Activated CD8-positive, alpha-beta memory T cell treated with anti-CD3 and anti-CD28 coated beads for 36 hours (primary cell): ENCODE measurements around the gene SMIM28. TPM values are rescaled to one million over a fixed set of nuclear protein-coding genes. Genes with fewer than 3 reads are reported as not detected.
"Not testable (repeated sequence)": the region's sequence is repeated elsewhere in the genome, so short reads cannot be mapped to it uniquely, and the experiment has no call there.

ENCODE experiments used
- CTCF ChIA-PET: fragments of 350-600 bp; sonication (Branson Sonifier 250); formaldehyde crosslinking; loops from one replicate; lab custom pipeline; 2021; ENCODE audit warnings: antibody characterized with exemption; lab: Charles Lee
- POLR2A ChIA-PET: fragments of 350-600 bp; sonication (Branson Sonifier 250); formaldehyde crosslinking; loops from one replicate; lab custom pipeline; 2021; ENCODE audit warnings: antibody characterized with exemption; lab: Charles Lee
- total RNA-seq, 2 experiments: library from RNA; stranded (reverse); gene quantifications; one replicate each; pipeline ENCODE4 v1.2.3, GENCODE V29; 2021

SMIM28 gene
- total RNA-seq, 2 experiments from 2014 or later: not detected

DNA sequence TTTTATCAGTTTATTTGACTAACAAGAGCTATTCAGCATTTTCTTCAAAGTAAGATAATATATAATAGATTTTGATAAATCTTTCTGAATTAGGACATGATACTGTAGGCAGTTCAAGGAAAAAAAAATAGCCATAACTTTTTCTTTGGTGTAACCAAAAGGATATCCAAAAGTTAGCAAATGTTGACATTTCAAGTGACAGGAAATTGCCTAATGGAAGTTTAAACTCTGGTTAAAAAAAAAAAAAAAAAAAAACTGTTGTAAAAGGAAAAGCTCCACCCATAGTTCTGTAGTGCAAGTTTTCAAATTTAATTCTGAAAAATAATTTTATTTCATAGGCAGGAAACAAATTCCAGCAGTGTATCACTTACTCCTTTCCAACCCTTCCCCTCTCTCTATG, 45.2 kb downstream of the SMIM28 start:
- ChIA-PET CTCF (interaction anchor here (1.2 kb wide), 1 partner anchor 88 kb away, joined by 3 read pairs; no protein-coding TSS in a partner anchor), POLR2A (no interaction called here)

- POLR2A ChIA-PET: interaction anchor here (0.6 kb wide), 1 partner anchor 10 kb away, joined by 3 read pairs; no protein-coding TSS in a partner anchor
- CTCF ChIA-PET: no interaction called here
Observed at GRCh38 chr6:138424004-138424904, 46.5 kb downstream of the SMIM28 start.

- POLR2A ChIA-PET, CTCF ChIA-PET: not testable (repeated sequence)
Observed at GRCh38 chr6:138425256-138425655, 47.6 kb downstream of the SMIM28 start.

DNA sequence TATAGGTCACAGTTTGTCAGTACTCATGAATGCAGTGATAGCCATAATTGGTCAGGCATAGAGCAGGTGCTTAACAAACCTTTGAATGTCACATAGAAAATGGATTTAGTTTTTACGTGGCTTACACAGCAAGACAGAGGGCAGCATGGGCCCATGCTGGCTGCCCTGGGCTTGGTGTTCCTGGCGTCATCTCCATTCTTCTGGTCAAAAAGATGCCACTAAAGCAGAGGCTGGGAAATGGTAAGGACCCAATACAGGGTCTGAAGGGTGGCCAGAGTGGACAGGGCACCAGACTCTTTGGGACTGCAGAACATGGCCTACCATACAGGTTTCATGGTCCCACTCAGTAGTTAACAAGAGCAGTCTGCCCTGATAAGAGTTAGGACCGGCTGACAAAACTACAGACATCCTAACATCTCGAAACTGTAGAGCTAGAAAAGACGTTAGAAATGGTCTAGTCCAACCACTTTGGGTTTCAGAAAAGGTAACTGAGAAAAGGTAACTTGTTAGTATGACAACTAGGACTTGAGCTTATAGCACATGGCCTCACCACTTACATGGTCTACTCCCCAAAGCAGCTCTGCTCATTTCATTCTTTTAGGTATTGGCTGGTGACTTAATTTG, 48.9 kb downstream of the SMIM28 start:
- ChIA-PET POLR2A (no interaction called here), CTCF (interaction anchor here (0.7 to 1.6 kb wide), 4 partner anchors 81 to 94 kb away, joined by 3 to 5 read pairs (median 4); no protein-coding TSS in a partner anchor)

GRCh38 chr6:138427701-138428100, 50.0 kb downstream of the SMIM28 start:
- POLR2A ChIA-PET: no interaction called here
- CTCF ChIA-PET: interaction anchor here (1.5 to 1.6 kb wide), 4 partner anchors 82 to 312 kb away, joined by 3 to 6 read pairs (median 4); no protein-coding TSS in a partner anchor

GRCh38 chr6:138428944-138429598, 51.4 kb downstream of the SMIM28 start:
- ChIA-PET POLR2A (interaction anchor here (0.6 kb wide), 1 partner anchor 95 kb away, joined by 3 read pairs; no protein-coding TSS in a partner anchor), CTCF (interaction anchor here (0.9 to 2.8 kb wide), 8 partner anchors 8 to 314 kb away, joined by 3 to 11 read pairs (median 4); no protein-coding TSS in a partner anchor)

- CTCF ChIA-PET: interaction anchor here (0.6 to 2.8 kb wide), 8 partner anchors 9 to 540 kb away, joined by 3 to 11 read pairs (median 4); no protein-coding TSS in a partner anchor
- POLR2A ChIA-PET: interaction anchor here (0.6 kb wide), 1 partner anchor 94 kb away, joined by 3 read pairs; no protein-coding TSS in a partner anchor
Observed at GRCh38 chr6:138429761-138430160, 52.1 kb downstream of the SMIM28 start.

- ChIA-PET CTCF (interaction anchor here (0.6 to 2.8 kb wide), 7 partner anchors 10 to 539 kb away, joined by 3 to 11 read pairs (median 4); no protein-coding TSS in a partner anchor), POLR2A (no interaction called here)
Observed at GRCh38 chr6:138430361-138431145, 52.8 kb downstream of the SMIM28 start.

GRCh38 chr6:138431256-138432062, 53.8 kb downstream of the SMIM28 start:
- CTCF ChIA-PET: interaction anchor here (2.1 to 2.8 kb wide), 2 partner anchors 78 to 87 kb away, joined by 6 to 11 read pairs; no protein-coding TSS in a partner anchor
- POLR2A ChIA-PET: no interaction called here

DNA sequence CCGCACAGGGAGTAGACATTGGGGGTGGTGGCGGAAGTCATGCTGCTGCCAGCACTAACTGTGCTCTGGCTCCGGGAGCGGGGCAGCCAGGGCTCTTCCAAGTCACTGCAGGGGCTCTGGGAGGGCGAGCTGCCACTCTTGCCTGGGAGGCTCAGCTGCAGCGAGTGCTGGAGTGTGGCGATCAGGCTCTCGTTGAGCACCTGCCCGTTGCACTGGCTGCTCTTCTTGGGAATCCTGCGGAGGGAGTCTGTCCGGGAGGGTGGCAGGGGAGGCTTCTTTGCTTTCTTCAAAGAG, 54.3 kb downstream of the SMIM28 start:
- ChIA-PET CTCF (no interaction called here), POLR2A (no interaction called here)

Other genes starting within 250 kb of the SMIM28 start
- gene ARFGEF3, start 216.0 kb upstream of the SMIM28 start, total RNA-seq: under 1 TPM; 0.46 to 0.55 TPM
- not detected for gene PBOV1, start 159.4 kb upstream of the SMIM28 start, total RNA-seq
- 10 to 100 TPM; 25.4 to 28.6 TPM for gene HEBP2, start 26.3 kb downstream of the SMIM28 start, total RNA-seq
- under 1 TPM; 0.19 to 0.38 TPM for gene NHSL1, start 121.6 kb downstream of the SMIM28 start, total RNA-seq